Memory B cell (primary cell): ENCODE measurements around the gene PAPLN.

Experiments used
- ATAC-seq: fragments of 150-1000 bp; cut with Tn5 transposase; 2 replicates; pipeline ENCODE4 v1.10.0; 2021; ENCODE audit warnings: low read depth, mild to moderate bottlenecking, moderate library complexity
- DNase-seq, 2 donors: peaks; one replicate each; pipeline ENCODE4 v3.0.0; 2022; ENCODE audit warnings: low spot score in 2 of 2
- H3K27ac Mint-ChIP-seq: one replicate; pipeline ENCODE4 v1.8.0; 2022; ENCODE audit warnings: mild to moderate bottlenecking, moderate library complexity, mixed read lengths
- H3K27me3 Mint-ChIP-seq: one replicate; pipeline ENCODE4 v1.8.0; 2022; ENCODE audit warnings: mixed read lengths
- H3K36me3 Mint-ChIP-seq: one replicate; pipeline ENCODE4 v1.8.0; 2022; ENCODE audit warnings: mild to moderate bottlenecking, mixed read lengths
- H3K4me1 Mint-ChIP-seq: one replicate; pipeline ENCODE4 v1.8.0; 2022; ENCODE audit warnings: mixed read lengths
- H3K4me3 Mint-ChIP-seq: one replicate; pipeline ENCODE4 v1.8.0; 2022; ENCODE audit warnings: mild to moderate bottlenecking, moderate library complexity, mixed read lengths
- H3K9me3 Mint-ChIP-seq: one replicate; pipeline ENCODE4 v1.8.0; 2022; ENCODE audit warnings: mixed read lengths

PAPLN gene

GRCh38 chr14:73267474-73267873, 30.2 kb downstream of the PAPLN start:
- H3K4me3 Mint-ChIP-seq = no peak overlapping the region
- H3K27me3 Mint-ChIP-seq = peaks cover 13% of the 10 kb centered on the region
- H3K4me1 Mint-ChIP-seq = peaks cover 12% of the 10 kb centered on the region
- no peaks in the 10 kb centered on the region for H3K36me3 Mint-ChIP-seq
- no peaks in the 10 kb centered on the region for H3K9me3 Mint-ChIP-seq
- DNase-seq = no peak
- H3K27ac Mint-ChIP-seq = no peak overlapping the region
- no peak for ATAC-seq

DNA sequence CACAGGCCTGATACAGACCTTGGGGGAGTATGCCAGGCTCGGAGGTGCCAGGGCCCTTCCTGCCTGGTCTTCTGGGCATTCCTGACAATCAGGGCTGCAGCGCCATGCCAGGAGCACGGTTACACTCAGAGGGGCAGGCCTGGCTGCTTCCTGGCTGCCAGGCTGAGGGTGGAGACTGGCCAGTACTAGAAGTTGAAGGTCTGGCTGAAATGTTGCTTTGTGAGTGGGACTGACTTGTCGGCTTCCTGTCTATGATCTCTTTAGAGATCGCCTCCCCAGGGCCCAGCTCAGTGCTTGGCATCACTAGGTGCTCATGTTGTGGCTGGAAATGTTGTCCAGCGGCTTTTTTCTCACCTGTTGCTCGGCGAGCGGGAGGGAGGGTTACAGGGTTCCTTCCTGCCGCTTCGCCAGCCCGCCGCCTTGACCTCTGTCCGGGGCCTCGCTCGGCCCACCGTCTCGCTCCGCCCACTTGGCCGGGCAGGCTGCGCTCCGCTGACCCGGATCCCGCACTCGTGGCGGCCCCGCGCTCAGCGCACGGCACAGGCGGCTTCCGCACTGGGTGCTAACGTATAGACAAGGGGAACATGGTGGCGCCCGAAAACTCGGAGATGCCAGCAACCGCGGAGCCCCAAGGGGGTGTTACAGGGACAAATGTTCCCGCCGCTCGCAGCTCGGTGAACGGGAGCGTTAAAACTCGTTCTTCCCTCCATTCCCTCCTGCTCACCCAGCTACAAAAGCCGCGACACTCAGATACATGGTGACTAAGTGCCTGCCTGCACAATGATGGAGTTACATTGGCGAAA, 32.6 kb downstream of the PAPLN start:
- peaks cover 15% of the 10 kb centered on the region for H3K4me1 Mint-ChIP-seq
- H3K27ac Mint-ChIP-seq = peak overlapping the region; percentile 81
- no peaks in the 10 kb centered on the region for H3K36me3 Mint-ChIP-seq
- peak overlapping the region; percentile 84 for H3K4me3 Mint-ChIP-seq
- ATAC-seq (peak; percentile 87), DNase-seq (peak; percentile 30 to 50)
- H3K9me3 Mint-ChIP-seq = no peaks in the 10 kb centered on the region
- H3K27me3 Mint-ChIP-seq = peaks cover 4% of the 10 kb centered on the region

GRCh38 chr14:73272393-73272792, 35.1 kb downstream of the PAPLN start:
- ATAC-seq (no peak), DNase-seq (no peak)
- H3K36me3 Mint-ChIP-seq = peaks cover 13% of the 10 kb centered on the region
- H3K9me3 Mint-ChIP-seq = no peaks in the 10 kb centered on the region
- peaks cover 15% of the 10 kb centered on the region for H3K4me1 Mint-ChIP-seq
- H3K4me3 Mint-ChIP-seq = no peak overlapping the region
- H3K27me3 Mint-ChIP-seq = peaks cover 3% of the 10 kb centered on the region
- no peak overlapping the region for H3K27ac Mint-ChIP-seq

DNA sequence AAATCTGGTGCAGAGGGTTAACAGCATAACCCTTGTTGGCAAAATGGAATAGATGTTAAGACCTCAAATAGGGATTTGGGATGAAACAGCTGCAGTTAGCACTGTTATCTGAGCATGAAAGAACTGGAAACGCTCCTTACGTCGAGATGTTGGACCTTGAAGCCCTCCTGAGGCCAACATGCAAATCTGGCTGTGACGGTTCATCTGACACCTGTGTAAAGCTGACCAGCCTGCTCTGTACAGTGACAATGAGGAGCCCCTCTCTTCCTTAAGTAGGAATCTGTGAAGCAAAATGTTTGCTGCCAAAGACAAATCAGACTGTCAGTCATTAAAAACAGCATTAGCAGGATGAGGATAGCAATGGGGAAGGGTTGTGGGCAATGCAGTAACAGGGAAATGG, 36.5 kb downstream of the PAPLN start:
- ATAC-seq (no peak), DNase-seq (no peak)
- Mint-ChIP-seq H3K9me3 (no peaks in the 10 kb centered on the region), H3K4me1 (peaks cover 15% of the 10 kb centered on the region), H3K27ac (no peak overlapping the region), H3K27me3 (no peaks in the 10 kb centered on the region), H3K4me3 (no peak overlapping the region), H3K36me3 (peaks cover 13% of the 10 kb centered on the region)

GRCh38 chr14:73276836-73277235, 39.5 kb downstream of the PAPLN start:
- Mint-ChIP-seq H3K4me3 (no peak overlapping the region), H3K27ac (no peak overlapping the region), H3K36me3 (peaks cover 24% of the 10 kb centered on the region), H3K27me3 (no peaks in the 10 kb centered on the region), H3K9me3 (no peaks in the 10 kb centered on the region), H3K4me1 (peaks cover 3% of the 10 kb centered on the region)
- DNase-seq (no peak), ATAC-seq (no peak)

DNA sequence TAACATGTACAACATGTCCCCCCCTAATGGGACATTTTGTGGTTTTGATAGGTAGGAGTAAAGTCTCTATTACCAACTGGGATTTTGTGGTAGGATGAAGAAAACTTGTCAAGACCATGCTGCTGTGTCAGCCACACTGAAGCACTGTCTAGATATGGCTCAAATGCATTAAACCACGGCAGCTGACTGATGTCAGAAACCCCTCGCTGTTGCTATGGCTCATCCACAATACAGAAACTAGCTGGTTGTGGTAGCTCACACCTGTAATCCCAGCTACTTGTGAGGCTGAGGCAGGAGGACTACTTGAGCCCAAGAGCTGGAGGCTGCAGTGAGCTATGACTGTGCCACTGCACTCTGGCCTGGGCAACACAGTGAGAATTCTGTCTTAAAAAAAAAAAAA, 40.1 kb downstream of the PAPLN start:
- H3K9me3 Mint-ChIP-seq = no peaks in the 10 kb centered on the region
- ATAC-seq = no peak

GRCh38 chr14:73280903-73281302, 43.6 kb downstream of the PAPLN start:
- ATAC-seq = no peak
- peaks cover 39% of the 10 kb centered on the region for H3K36me3 Mint-ChIP-seq

More for the DNA sequence above, 40.1 kb downstream of the PAPLN start:
- Mint-ChIP-seq H3K36me3 (peaks cover 28% of the 10 kb centered on the region), H3K27me3 (no peaks in the 10 kb centered on the region), H3K4me3 (no peak overlapping the region), H3K27ac (no peak overlapping the region), H3K4me1 (peaks cover 3% of the 10 kb centered on the region)
- no peak for DNase-seq

DNA sequence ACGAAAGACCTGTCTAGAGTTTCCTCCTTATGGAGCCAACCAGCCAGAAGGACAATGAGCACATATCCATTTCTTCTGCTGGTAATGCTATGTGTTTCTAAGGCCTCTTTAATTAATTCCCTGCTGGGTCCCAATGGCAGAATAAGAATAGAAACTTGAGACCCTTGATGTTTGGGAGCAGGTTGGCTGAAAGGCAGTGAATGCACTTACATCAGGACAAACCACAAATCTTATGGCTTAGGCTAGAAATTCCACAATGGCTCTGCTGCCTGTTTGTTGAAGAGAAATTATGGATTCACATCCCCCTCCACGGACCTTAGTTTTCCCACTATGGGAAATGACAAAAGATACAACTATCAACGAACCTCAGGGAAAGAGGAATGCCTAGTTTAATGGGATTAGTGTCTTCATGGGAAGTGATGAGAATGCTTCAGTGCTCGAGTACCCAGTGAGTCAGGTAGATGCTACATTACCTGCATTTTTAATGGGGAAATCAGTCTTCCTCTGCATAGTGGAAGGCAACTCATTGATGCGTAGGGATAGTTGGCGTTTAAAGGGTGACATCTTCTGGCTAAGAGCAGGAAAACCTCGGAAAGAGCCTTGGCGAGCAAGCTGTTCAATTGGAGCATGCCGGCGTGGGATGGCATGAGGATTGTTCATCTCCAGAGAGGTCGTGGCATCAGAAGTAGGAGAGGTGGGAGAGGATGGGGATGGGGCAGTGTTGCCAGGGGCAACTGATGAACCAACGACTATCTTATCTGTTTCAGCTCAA, 46.5 kb downstream of the PAPLN start:
- no peak overlapping the region for H3K4me3 Mint-ChIP-seq
- H3K36me3 Mint-ChIP-seq = peaks cover 30% of the 10 kb centered on the region
- no peak overlapping the region for H3K27ac Mint-ChIP-seq
- ATAC-seq (no peak), DNase-seq (no peak)
- H3K9me3 Mint-ChIP-seq = no peaks in the 10 kb centered on the region
- H3K4me1 Mint-ChIP-seq = no peaks in the 10 kb centered on the region
- H3K27me3 Mint-ChIP-seq = no peaks in the 10 kb centered on the region

More at GRCh38 chr14:73280903-73281302, 43.6 kb downstream of the PAPLN start:
- Mint-ChIP-seq H3K4me1 (no peaks in the 10 kb centered on the region), H3K27ac (no peak overlapping the region), H3K4me3 (no peak overlapping the region), H3K27me3 (no peaks in the 10 kb centered on the region), H3K9me3 (no peaks in the 10 kb centered on the region)
- DNase-seq = no peak

DNA sequence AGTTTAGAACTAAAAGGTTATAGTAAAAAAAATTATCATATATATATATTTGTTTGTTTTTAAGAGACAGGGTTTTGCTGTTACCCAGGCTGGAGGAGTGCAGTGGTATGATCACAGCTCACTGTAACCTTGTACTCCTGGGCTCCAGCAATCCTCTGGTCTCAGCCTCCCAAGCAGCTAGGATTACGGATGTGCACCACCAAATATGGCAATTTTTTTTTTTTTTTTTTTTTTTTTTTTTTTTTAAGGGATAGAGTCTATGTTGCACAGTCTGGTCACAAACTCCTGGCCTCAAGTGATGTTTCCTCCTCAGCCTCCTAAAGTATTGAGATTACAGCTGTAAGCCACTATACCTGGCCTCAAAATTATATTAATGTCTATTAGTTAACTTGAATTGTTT, 48.7 kb downstream of the PAPLN start:
- no peaks in the 10 kb centered on the region for H3K9me3 Mint-ChIP-seq
- H3K4me3 Mint-ChIP-seq = no peak overlapping the region
- H3K27ac Mint-ChIP-seq = no peak overlapping the region
- no peaks in the 10 kb centered on the region for H3K4me1 Mint-ChIP-seq
- DNase-seq (no peak), ATAC-seq (no peak)
- no peaks in the 10 kb centered on the region for H3K27me3 Mint-ChIP-seq
- H3K36me3 Mint-ChIP-seq = peaks cover 22% of the 10 kb centered on the region

DNA sequence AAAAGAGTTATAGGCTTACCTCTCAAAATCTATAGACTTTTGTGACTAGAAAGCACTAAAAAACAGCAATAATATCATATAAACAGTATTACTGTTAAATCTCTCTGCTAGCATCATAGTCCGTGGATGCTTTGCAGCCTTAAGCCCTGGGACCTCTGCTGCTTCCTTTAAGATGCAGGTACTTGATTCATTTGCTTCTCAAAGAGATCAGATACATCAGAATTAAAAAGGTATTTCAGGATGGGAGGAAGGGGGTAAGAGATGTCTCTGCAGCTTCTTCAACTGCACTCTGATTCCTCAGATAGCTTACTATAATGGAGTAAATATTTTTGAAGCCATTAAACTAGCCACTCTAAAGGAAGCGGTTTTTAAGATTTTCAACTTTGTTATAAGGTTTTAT, 49.3 kb downstream of the PAPLN start:
- no peaks in the 10 kb centered on the region for H3K9me3 Mint-ChIP-seq
- no peaks in the 10 kb centered on the region for H3K4me1 Mint-ChIP-seq
- H3K27ac Mint-ChIP-seq = no peak overlapping the region
- DNase-seq (no peak), ATAC-seq (no peak)
- H3K27me3 Mint-ChIP-seq = no peaks in the 10 kb centered on the region
- no peak overlapping the region for H3K4me3 Mint-ChIP-seq
- H3K36me3 Mint-ChIP-seq = peaks cover 22% of the 10 kb centered on the region

GRCh38 chr14:73287071-73287470, 49.8 kb downstream of the PAPLN start:
- no peaks in the 10 kb centered on the region for H3K27me3 Mint-ChIP-seq
- no peak for ATAC-seq
- no peaks in the 10 kb centered on the region for H3K9me3 Mint-ChIP-seq
- H3K4me1 Mint-ChIP-seq = no peaks in the 10 kb centered on the region
- no peak overlapping the region for H3K27ac Mint-ChIP-seq
- H3K36me3 Mint-ChIP-seq = peaks cover 18% of the 10 kb centered on the region
- no peak for DNase-seq
- H3K4me3 Mint-ChIP-seq = no peak overlapping the region

DNA sequence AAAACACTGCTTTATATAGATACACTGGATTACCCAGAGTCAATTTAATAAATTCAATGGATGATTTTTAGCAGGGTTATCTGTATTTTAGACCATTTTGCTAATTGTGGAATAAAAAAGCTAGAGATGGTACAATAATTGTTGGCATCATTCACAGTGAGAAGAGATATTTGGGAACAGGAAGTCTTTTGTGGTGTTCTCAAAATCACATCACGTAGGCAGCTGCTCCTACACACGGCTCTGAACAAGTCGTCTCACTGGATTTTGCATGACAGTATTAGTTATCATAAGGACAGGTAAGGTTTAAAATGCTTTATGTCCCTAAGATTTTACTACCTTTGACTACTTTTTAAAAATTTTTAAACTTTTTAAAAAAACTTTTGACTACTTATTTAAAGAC, 52.0 kb downstream of the PAPLN start:
- H3K9me3 Mint-ChIP-seq = no peaks in the 10 kb centered on the region
- H3K27me3 Mint-ChIP-seq = no peaks in the 10 kb centered on the region
- H3K4me3 Mint-ChIP-seq = no peak overlapping the region
- ATAC-seq (no peak), DNase-seq (no peak)
- H3K27ac Mint-ChIP-seq = no peak overlapping the region
- no peaks in the 10 kb centered on the region for H3K4me1 Mint-ChIP-seq
- peaks cover 12% of the 10 kb centered on the region for H3K36me3 Mint-ChIP-seq

- Mint-ChIP-seq H3K27me3 (no peaks in the 10 kb centered on the region), H3K4me3 (no peak overlapping the region), H3K36me3 (peaks cover 10% of the 10 kb centered on the region), H3K27ac (no peak overlapping the region), H3K9me3 (no peaks in the 10 kb centered on the region), H3K4me1 (no peaks in the 10 kb centered on the region)
- ATAC-seq (no peak), DNase-seq (no peak)
These were observed 52.4 kb downstream of the PAPLN start for GRCh38 chr14:73289729-73290128.

DNA sequence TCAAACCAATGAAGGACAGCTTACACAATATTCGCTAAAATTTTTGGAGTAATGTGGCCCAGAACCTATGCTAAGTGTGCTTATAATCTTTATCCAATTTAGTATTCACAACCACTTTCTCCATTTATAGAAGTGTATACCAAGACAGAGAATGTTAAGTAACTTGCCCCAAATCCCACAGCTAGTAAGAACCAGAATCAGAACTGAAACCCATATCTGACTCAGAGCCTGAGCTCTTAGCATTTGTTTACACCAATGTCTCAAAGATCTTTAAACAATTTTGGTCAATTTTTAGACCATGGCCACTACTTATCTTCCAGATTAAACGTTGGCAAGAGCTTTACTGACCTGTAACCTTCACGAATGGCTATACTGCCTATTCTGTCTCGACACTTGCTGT, 53.0 kb downstream of the PAPLN start:
- H3K4me1 Mint-ChIP-seq = no peaks in the 10 kb centered on the region
- H3K27ac Mint-ChIP-seq = no peak overlapping the region
- peaks cover 10% of the 10 kb centered on the region for H3K36me3 Mint-ChIP-seq
- DNase-seq (no peak), ATAC-seq (no peak)
- H3K9me3 Mint-ChIP-seq = no peaks in the 10 kb centered on the region
- H3K27me3 Mint-ChIP-seq = no peaks in the 10 kb centered on the region
- H3K4me3 Mint-ChIP-seq = no peak overlapping the region
